Measurements from ENCODE around the gene SLC2A9.

GRCh38 chr4:9916937-9917336, 104.4 kb downstream of the SLC2A9 start:
- TF ChIP-seq YY1 (IDR thresholded peaks at IDR 0.05; ENCODE audit: insufficient read depth, insufficient read length) (no peak), ZNF274 (IDR thresholded peaks at IDR 0.05; ENCODE audit: low read depth, low read length) (no peak), SUZ12 (IDR thresholded peaks at IDR 0.05; ENCODE audit: extremely low read depth, insufficient read depth, insufficient read length) (no peak)

Data from NT2/D1 (cell line).